Colonic mucosa (tissue), 4 donors: ENCODE results near the gene MICAL3. TPM values are rescaled to one million over a fixed set of nuclear protein-coding genes. Genes with fewer than 3 reads are reported as not detected.

ENCODE experiments used
- DNase-seq: peaks from one replicate; pipeline ENCODE4 v3.0.0-alpha.2; 2020
- H3K27ac ChIP-seq: fragments of 200-600 bp; one replicate; pipeline ENCODE4 v1.8.0; 2021
- H3K27me3 ChIP-seq: fragments of 200-600 bp; one replicate; pipeline ENCODE4 v1.8.0; 2021
- H3K36me3 ChIP-seq: fragments of 200-600 bp; one replicate; pipeline ENCODE4 v1.8.0; 2021
- H3K4me1 ChIP-seq: fragments of 200-600 bp; one replicate; pipeline ENCODE4 v1.8.0; 2021; ENCODE audit warnings: mild to moderate bottlenecking
- H3K4me3 ChIP-seq: fragments of 200-600 bp; one replicate; pipeline ENCODE4 v1.8.0; 2021
- H3K9ac ChIP-seq, 2 donors: one replicate each; pipeline ENCODE4 v1.7.0; 2013; ENCODE audit warnings: control low read depth in 2 of 2, low read depth in 2 of 2, low read length in 2 of 2
- H3K9me3 ChIP-seq: fragments of 200-600 bp; one replicate; pipeline ENCODE4 v1.8.0; 2021
- intact Hi-C: fragments of 100-400 bp; cut with DNase I; formaldehyde crosslinking; loops from one replicate; pipeline ENCODE4 v1.14.1; 2022
- total RNA-seq, 2 donors: library from RNA; stranded (reverse); fragmentation: NEBNext Ultra II Directional in 1 of 2; extraction: Animal tissue kit (Norgen Biotek cat#: 25700) in 1 of 2; gene quantifications; one replicate each; pipeline ENCODE4 v1.2.1, GENCODE V29; 2021
- TF ChIP-seq, protein P1 (sequence below): fragments of 200-600 bp; IDR thresholded peaks from one replicate; pipeline ENCODE4 v1.8.0; 2022; ENCODE audit warnings: antibody characterized with exemption, mild to moderate bottlenecking
- donor health status: healthy.
- donor health status: DM: no; HTN: no; CAD: no.
- donor health status: DM: no; HTN: no; CAD: no.

MICAL3 gene
- total RNA-seq, 2 donors from 2014 or later: 72.5 to 84.5 TPM

DNA sequence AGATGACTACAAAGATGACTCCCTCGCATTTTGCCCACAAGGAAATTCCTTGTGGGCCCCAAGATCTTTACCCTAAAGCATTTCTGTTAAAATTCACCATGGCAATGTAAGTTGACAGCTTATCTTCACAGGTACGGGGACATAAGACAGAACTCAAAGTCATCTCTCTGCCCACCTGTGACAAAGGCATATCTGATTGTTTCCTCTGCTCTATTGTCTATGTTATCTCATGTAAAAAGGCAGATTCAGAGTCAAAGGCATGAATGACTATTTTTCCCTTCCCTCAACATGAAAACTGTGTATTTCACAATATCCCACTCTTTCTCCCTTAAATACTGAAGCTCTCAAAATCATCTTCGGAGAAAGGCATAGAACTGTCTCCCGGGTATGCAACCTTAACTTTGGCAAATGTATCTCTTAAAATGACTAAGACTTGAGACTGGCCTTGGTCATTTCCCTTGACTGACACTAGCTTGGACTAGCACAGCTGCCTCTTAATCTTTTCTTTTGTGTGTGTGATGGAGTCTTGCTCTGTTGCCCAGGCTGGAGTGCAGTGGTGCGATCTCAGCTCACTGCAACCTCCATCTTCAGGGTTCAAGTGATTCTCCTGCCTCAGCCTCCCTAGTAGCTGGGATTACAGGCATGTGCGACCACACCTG lies 103.2 kb downstream of the MICAL3 start:
- no peak for DNase-seq
- no peaks in the 10 kb centered on the region for H3K27me3 ChIP-seq
- H3K4me1 ChIP-seq: peaks cover 9% of the 10 kb centered on the region
- no peak overlapping the region for H3K9ac ChIP-seq
- peak overlapping the region; percentile 83 for H3K27ac ChIP-seq
- no peaks in the 10 kb centered on the region for H3K9me3 ChIP-seq
- intact Hi-C loops: no loop called here
- TF ChIP-seq, protein P1, sequence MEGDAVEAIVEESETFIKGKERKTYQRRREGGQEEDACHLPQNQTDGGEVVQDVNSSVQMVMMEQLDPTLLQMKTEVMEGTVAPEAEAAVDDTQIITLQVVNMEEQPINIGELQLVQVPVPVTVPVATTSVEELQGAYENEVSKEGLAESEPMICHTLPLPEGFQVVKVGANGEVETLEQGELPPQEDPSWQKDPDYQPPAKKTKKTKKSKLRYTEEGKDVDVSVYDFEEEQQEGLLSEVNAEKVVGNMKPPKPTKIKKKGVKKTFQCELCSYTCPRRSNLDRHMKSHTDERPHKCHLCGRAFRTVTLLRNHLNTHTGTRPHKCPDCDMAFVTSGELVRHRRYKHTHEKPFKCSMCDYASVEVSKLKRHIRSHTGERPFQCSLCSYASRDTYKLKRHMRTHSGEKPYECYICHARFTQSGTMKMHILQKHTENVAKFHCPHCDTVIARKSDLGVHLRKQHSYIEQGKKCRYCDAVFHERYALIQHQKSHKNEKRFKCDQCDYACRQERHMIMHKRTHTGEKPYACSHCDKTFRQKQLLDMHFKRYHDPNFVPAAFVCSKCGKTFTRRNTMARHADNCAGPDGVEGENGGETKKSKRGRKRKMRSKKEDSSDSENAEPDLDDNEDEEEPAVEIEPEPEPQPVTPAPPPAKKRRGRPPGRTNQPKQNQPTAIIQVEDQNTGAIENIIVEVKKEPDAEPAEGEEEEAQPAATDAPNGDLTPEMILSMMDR: no peak
- H3K4me3 ChIP-seq: no peak overlapping the region
- no peaks in the 10 kb centered on the region for H3K36me3 ChIP-seq

DNA sequence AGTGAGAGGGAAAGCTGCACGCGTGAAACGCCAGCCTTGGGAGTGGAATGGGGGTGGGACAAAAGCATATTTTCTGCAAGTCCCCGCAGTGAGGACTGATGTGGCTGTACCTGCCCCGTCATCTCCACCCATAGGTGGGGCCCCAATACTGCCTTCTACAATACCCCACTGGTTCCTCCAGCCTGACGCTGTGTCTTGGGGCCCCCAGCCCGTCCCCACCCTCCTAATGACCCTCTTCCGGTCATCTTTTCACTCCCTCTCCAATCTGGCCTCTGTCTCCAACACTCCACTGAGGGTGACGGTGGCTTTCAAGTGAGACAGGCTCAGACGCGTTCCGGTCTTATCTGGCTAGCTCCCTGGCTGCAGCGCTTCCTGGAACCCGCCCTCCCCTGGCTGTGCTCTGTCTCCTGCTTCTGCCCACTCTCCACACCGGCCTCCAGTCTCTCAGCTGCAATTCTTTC lies 104.2 kb downstream of the MICAL3 start:
- no peaks in the 10 kb centered on the region for H3K36me3 ChIP-seq
- H3K4me3 ChIP-seq: no peak overlapping the region
- no peaks in the 10 kb centered on the region for H3K9me3 ChIP-seq
- H3K27ac ChIP-seq: peak overlapping the region; percentile 83
- H3K27me3 ChIP-seq: no peaks in the 10 kb centered on the region
- H3K4me1 ChIP-seq: peaks cover 7% of the 10 kb centered on the region
- intact Hi-C loops: no loop called here
- DNase-seq: peak; percentile 79
- H3K9ac ChIP-seq: peak overlapping the region; percentile 6 to 52
- TF ChIP-seq, protein P1: no peak

DNA sequence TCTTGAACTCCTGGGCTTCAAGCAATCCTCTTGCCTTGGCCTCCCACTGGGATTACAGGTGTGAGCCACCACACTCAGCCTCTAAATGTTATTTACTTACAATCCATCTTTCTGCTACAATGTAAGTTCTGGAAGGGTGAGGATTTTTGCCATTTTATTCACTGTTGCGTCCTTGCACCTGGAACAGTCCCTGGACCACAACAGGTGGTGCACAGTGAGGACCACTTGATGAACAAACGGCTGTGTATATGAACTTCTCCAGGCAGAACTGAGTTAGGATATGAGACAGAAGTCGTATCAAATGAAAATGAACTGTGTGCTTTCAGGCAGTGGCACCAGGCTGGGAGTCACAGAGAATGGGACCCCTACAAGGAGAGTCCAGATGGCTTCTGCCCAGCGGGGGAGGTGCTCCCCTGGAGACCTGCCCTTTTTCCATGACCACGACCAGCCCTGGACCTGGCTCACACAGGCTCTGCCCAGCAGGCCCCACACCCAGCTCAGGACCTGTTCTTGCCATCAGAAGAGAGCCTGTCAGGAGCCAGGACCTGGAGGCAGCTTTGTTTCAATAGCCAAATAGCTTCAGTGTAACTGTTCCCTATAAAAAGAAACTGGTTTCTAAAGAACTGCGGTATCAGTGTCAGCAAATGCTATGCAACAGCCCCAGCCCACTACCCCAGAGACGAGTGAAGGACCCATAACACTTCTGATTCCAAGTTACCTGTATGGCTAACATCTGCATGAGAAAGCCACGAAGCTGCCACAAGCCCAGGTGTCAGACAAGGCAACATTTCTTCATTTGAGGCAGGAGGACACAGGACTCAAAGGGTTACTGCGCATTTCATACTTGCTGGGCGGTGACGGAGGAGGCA lies 104.9 kb downstream of the MICAL3 start:
- DNase-seq: peak; percentile 38
- no peaks in the 10 kb centered on the region for H3K27me3 ChIP-seq
- no peak overlapping the region for H3K4me3 ChIP-seq
- H3K4me1 ChIP-seq: peaks cover 6% of the 10 kb centered on the region
- H3K36me3 ChIP-seq: no peaks in the 10 kb centered on the region
- no peaks in the 10 kb centered on the region for H3K9me3 ChIP-seq
- TF ChIP-seq, protein P1: no peak
- H3K9ac ChIP-seq: peak overlapping the region; percentile 6 to 52
- intact Hi-C loops: no loop called here
- peak overlapping the region; percentile 83 for H3K27ac ChIP-seq

DNA sequence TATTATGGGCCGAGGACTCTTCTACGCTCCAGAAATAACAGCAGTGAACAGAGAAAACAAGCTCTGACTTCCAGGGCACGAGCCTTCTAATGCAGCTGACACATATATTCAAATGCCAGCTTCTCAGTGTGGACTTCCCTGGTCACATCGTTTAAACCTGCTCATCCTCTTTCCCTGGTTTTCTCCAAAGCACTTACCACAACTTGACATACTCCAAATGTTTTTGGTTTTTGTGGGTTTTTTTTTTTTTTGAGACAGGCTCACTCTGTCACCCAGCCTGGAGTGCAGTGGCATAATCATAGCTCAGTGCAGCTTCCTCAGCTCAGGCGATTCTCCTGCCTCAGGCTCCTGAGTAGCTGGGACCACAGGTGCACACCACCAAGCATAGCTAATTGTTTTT lies 105.5 kb downstream of the MICAL3 start:
- no peak for DNase-seq
- no peaks in the 10 kb centered on the region for H3K9me3 ChIP-seq
- TF ChIP-seq, protein P1: no peak
- no peaks in the 10 kb centered on the region for H3K36me3 ChIP-seq
- H3K27ac ChIP-seq: no peak overlapping the region
- H3K4me3 ChIP-seq: no peak overlapping the region
- intact Hi-C loops: no loop called here
- no peak overlapping the region for H3K9ac ChIP-seq
- peaks cover 6% of the 10 kb centered on the region for H3K4me1 ChIP-seq
- H3K27me3 ChIP-seq: no peaks in the 10 kb centered on the region

DNA sequence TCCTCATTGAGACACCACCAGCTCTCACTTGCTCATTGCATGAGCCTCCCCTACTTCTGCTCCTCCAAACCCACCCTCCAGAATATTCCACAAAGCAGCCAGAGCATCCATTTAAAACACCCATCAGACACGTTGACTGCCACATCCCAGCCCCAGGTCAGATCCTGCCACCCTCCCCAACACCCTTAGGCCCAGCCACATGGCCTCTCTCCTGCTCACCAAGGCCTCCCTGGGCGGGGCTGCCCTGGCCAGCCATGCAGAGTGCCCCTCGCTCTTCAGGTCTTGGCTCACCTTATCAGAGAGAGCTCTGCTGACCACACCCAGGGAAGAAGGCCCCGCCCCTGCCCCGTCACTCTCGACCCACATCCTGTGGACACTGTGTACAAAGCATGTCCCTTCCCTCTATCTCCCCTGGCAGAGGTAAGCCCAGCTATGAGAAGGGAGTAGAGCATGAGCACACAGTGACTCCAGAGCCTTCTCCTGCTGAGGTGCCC lies 106.8 kb downstream of the MICAL3 start:
- Histone ChIP-seq H3K9me3 (no peaks in the 10 kb centered on the region), H3K4me3 (no peak overlapping the region), H3K4me1 (no peaks in the 10 kb centered on the region), H3K36me3 (no peaks in the 10 kb centered on the region), H3K9ac (no peak overlapping the region), H3K27ac (no peak overlapping the region), H3K27me3 (no peaks in the 10 kb centered on the region)
- intact Hi-C loops: no loop called here
- TF ChIP-seq, protein P1: no peak
- peak; percentile 89 for DNase-seq
